GM12878 (cell line): ENCODE results near the gene ARSD. TPM values are rescaled to one million over a fixed set of nuclear protein-coding genes. Genes with fewer than 3 reads are reported as not detected.

Source experiments
- ATAC-seq: fragments of 200-7000 bp; cut with Tn5 transposase; 3 replicates; pipeline ENCODE4 v1.9.1; 2020; ENCODE audit warnings: mild to moderate bottlenecking, moderate library complexity
- BruUV-seq: library from RNA; stranded (reverse); fragments of 400-500 nt; replicated peaks from 2 replicates; lab custom pipeline; 2021; lab: Mats Ljungman, UMichigan
- CTCF ChIA-PET: fragments of 300-600 bp; sonication (Branson Sonifier 250); formaldehyde crosslinking; extraction: SDS; loops from one replicate; lab custom pipeline; 2021; ENCODE audit warnings: inconsistent platforms; lab: Yijun Ruan, JAX
- POLR2A ChIA-PET: fragments of 350-600 bp; formaldehyde crosslinking; extraction: SDS; loops from one replicate; lab custom pipeline; 2021; ENCODE audit warnings: inconsistent platforms; lab: Charles Lee
- RAD21 ChIA-PET: fragments of 300-600 bp; sonication (Branson Sonifier 250); formaldehyde crosslinking; loops from one replicate; lab custom pipeline; 2023; ENCODE audit warnings: antibody characterized with exemption; ENCODE audit not compliant: unreplicated experiment; lab: Charles Lee
- SMC1A ChIA-PET: fragments of 300-600 bp; sonication (Branson Sonifier 250); formaldehyde crosslinking; loops from one replicate; lab custom pipeline; 2023; ENCODE audit not compliant: unreplicated experiment, uncharacterized antibody; lab: Charles Lee
- DNase-seq: peaks from one replicate; pipeline ENCODE4 v3.0.0-alpha.2; 2011; ENCODE audit warnings: low read depth, low spot score
- FAIRE-seq: peaks from 3 replicates; lab custom pipeline; 2011; peaks lifted over from hg19 to GRCh38; lab: Jason Lieb, UNC
- H2AFZ ChIP-seq: 2 replicates; pipeline ENCODE4 v1.6.0; 2011; ENCODE audit warnings: low read depth, low read length, control low read depth; ENCODE audit not compliant: control insufficient read depth
- H3K27ac ChIP-seq: 2 replicates; pipeline ENCODE4 v1.5.1; 2011; ENCODE audit warnings: control low read depth; ENCODE audit not compliant: control insufficient read depth, insufficient read depth
- H3K27me3 ChIP-seq, 2 experiments: replicated peaks in 1 of 2; 2 replicates each; pipeline versions ENCODE4 v1.6.0 to v1.6.1; 2011; ENCODE audit warnings: low read length in 1 of 2; ENCODE audit not compliant: control insufficient read depth in 2 of 2, insufficient read depth in 2 of 2
- H3K36me3 ChIP-seq, 2 experiments: 2 replicates each; pipeline ENCODE4 v1.5.1; 2011; ENCODE audit warnings: low read length in 1 of 2; ENCODE audit not compliant: control insufficient read depth in 2 of 2, insufficient read depth in 2 of 2
- H3K4me1 ChIP-seq: 2 replicates; pipeline ENCODE4 v1.6.1; 2011; ENCODE audit warnings: mild to moderate bottlenecking, low read length, moderate library complexity, mixed read lengths; ENCODE audit not compliant: control insufficient read depth, insufficient read depth
- H3K4me2 ChIP-seq: 2 replicates; pipeline ENCODE4 v1.6.0; 2011; ENCODE audit warnings: control low read depth; ENCODE audit not compliant: control insufficient read depth, insufficient read depth
- H3K4me3 ChIP-seq: fragments of 200-600 bp; sonication (generic); 2 replicates; pipeline ENCODE4 v1.5.1; 2016
- H3K79me2 ChIP-seq: 2 replicates; pipeline ENCODE4 v1.6.0; 2011; ENCODE audit warnings: low read length; ENCODE audit not compliant: control insufficient read depth, insufficient read depth
- H3K9ac ChIP-seq: 2 replicates; pipeline ENCODE4 v1.8.0; 2011; ENCODE audit warnings: low read length, control low read depth, mixed read lengths; ENCODE audit not compliant: control insufficient read depth, insufficient read depth
- H3K9me3 ChIP-seq: replicated peaks from 3 replicates; pipeline ENCODE4 v1.5.1; 2011; ENCODE audit warnings: mild to moderate bottlenecking, low read length; ENCODE audit not compliant: control insufficient read depth, insufficient read depth
- H4K20me1 ChIP-seq: 2 replicates; pipeline ENCODE4 v1.6.0; 2011; ENCODE audit not compliant: control insufficient read depth, insufficient read depth
- CBX5 ChIP-seq: sonication (generic); IDR thresholded peaks from 2 replicates; pipeline ENCODE4 v1.6.1; 2016; ENCODE audit warnings: low read depth, moderate library complexity, mild to moderate bottlenecking, inconsistent platforms
- DPF2 ChIP-seq: fragments of 450-650 bp; IDR thresholded peaks from 2 replicates; pipeline ENCODE4 v1.6.1; 2017; ENCODE audit warnings: mild to moderate bottlenecking
- EP300 ChIP-seq, 2 experiments: fragments of 150-350 bp in 1 of 2; IDR thresholded peaks; 2 replicates each; pipeline ENCODE4 v1.6.1; 2011 to 2012; ENCODE audit warnings: low read depth in 2 of 2, low read length in 2 of 2, borderline replicate concordance in 1 of 2, improper control_type of control experiment in 1 of 2, inconsistent platforms in 1 of 2; ENCODE audit not compliant: control insufficient read depth in 1 of 2
- HDAC6 ChIP-seq: fragments of 200-600 bp; sonication (generic); IDR thresholded peaks from one replicate; pipeline ENCODE4 v1.8.0; 2017; ENCODE audit warnings: antibody characterized with exemption; ENCODE audit not compliant: unreplicated experiment
- NFYB ChIP-seq: IDR thresholded peaks from 2 replicates; pipeline ENCODE4 v1.6.1; 2011; ENCODE audit warnings: low read depth, mild to moderate bottlenecking, low read length, improper control_type of control experiment, moderate library complexity; ENCODE audit not compliant: insufficient read depth
- POLR2AphosphoS5 ChIP-seq: IDR thresholded peaks from 2 replicates; pipeline ENCODE4 v1.6.1; 2011; ENCODE audit warnings: mild to moderate bottlenecking, low read length, inconsistent platforms
- RB1 ChIP-seq: fragments of 450-650 bp; formaldehyde crosslinking; IDR thresholded peaks from 2 replicates; pipeline ENCODE4 v1.6.1; 2017; ENCODE audit warnings: mild to moderate bottlenecking, borderline replicate concordance
- RELA ChIP-seq: fragments of 450-650 bp; IDR thresholded peaks from 2 replicates; pipeline ENCODE4 v1.8.0; 2014; ENCODE audit warnings: borderline replicate concordance; ENCODE audit not compliant: partially characterized antibody
- SMC3 ChIP-seq: IDR thresholded peaks from 2 replicates; pipeline ENCODE4 v1.6.1; 2011; ENCODE audit warnings: low read length, improper control_type of control experiment, borderline replicate concordance
- SUPT20H ChIP-seq: IDR thresholded peaks from 2 replicates; pipeline ENCODE4 v1.6.1; 2011; ENCODE audit warnings: low read depth, mild to moderate bottlenecking, low read length, moderate library complexity, borderline replicate concordance; ENCODE audit not compliant: control insufficient read depth
- TCF12 ChIP-seq: IDR thresholded peaks from 2 replicates; pipeline ENCODE4 v1.6.1; 2011; ENCODE audit warnings: low read depth, mild to moderate bottlenecking, low read length
- WGBS: methylation state at CpG from one replicate; pipeline ENCODE4 v1.1.6; 2016; ENCODE audit warnings: low lambda C conversion rate; ENCODE audit not compliant: insufficient replicate concordance, insufficient coverage; ENCODE audit errors: missing lambda C conversion rate; 5-methylcytosine and 5-hydroxymethylcytosine counted together
- in situ Hi-C: fragments of 300-500 bp; cut with MboI; formaldehyde crosslinking; loops from 9 replicates; pipeline ENCODE4 v1.14.3; 2018; ENCODE audit warnings: mixed read lengths
- intact Hi-C: fragments of 100-400 bp; cut with micrococcal nuclease; formaldehyde crosslinking; loops from one replicate; pipeline ENCODE4 v1.14.2; 2022; ENCODE audit not compliant: unreplicated experiment
- polyA plus RNA-seq, 11 experiments: library from polyadenylated mRNA; depleted of rRNA in 4 of 11; unstranded in 6 of 11; stranded (reverse) in 5 of 11; fragments of >200 nt; fragmentation: Nextera tagmentation in 4 of 11; fragmentation: Illumina TruSeq in 1 of 11; extraction: Ambion mirVana in 4 of 11; extraction: Trizol in 1 of 11; gene quantifications; 1 replicate in 1 of 11; 2 replicates in 10 of 11; pipeline versions ENCODE4 v1.2.1 to v1.2.3, GENCODE V29; 2011 to 2016; ENCODE audit warnings: inconsistent platforms in 2 of 11, missing spikeins in 2 of 11, low read depth in 1 of 11
- total RNA-seq, 4 experiments: library from RNA; depleted of rRNA in 3 of 4; stranded (reverse); fragments of >200 nt in 3 of 4; fragmentation: Illumina TruSeq in 1 of 4; extraction: Trizol in 1 of 4; gene quantifications; 2 replicates each; pipeline versions ENCODE4 v1.2.1 to v1.2.3, GENCODE V29; 2013 to 2021
- TF ChIP-seq, protein P1 (sequence below): fragments of 450-650 bp; IDR thresholded peaks from 2 replicates; pipeline ENCODE4 v1.6.1; 2018; ENCODE audit warnings: borderline replicate concordance, mild to moderate bottlenecking; ENCODE audit not compliant: partially characterized antibody

The ARSD gene
- total and polyA plus RNA-seq, 10 of the 15 experiments (the other 5 are each of a cell fraction or from before 2014, with no cell fraction given), result 0.05 to 1.5 (median 0.43) TPM

- Histone ChIP-seq H3K36me3 (no peaks in the 10 kb centered on the region), H3K9me3 (no peaks in the 10 kb centered on the region), H3K27me3 (no peaks in the 10 kb centered on the region), H3K4me3 (no peak overlapping the region), H3K4me2 (no peak overlapping the region), H4K20me1 (no peaks in the 10 kb centered on the region), H2AFZ (no peak overlapping the region), H3K79me2 (no peaks in the 10 kb centered on the region), H3K4me1 (no peaks in the 10 kb centered on the region), H3K9ac (no peak overlapping the region), H3K27ac (no peak overlapping the region)
- WGBS, result 79% methylated on average over 3 of the region's 3 CpGs
- in situ Hi-C loops, result no loop called here
- DNase-seq, result no peak
- ATAC-seq, result no peak
- CTCF ChIA-PET, result no interaction called here
- no TSS peak for BruUV-seq
- SMC1A ChIA-PET, result no interaction called here
- intact Hi-C loops, result no loop called here
- TF ChIP-seq NFYB (no peak), SUPT20H (no peak), RB1 (no peak), RELA (no peak), CBX5 (no peak), TCF12 (no peak), SMC3 (no peak), EP300 (IDR thresholded peaks at IDR 0.05; ENCODE audit: borderline replicate concordance in 1 of 2, control insufficient read depth in 1 of 2, low read depth in 2 of 2, low read length in 2 of 2) (no peak), POLR2AphosphoS5 (no peak), DPF2 (no peak), HDAC6 (no peak)
- TF ChIP-seq, protein P1, sequence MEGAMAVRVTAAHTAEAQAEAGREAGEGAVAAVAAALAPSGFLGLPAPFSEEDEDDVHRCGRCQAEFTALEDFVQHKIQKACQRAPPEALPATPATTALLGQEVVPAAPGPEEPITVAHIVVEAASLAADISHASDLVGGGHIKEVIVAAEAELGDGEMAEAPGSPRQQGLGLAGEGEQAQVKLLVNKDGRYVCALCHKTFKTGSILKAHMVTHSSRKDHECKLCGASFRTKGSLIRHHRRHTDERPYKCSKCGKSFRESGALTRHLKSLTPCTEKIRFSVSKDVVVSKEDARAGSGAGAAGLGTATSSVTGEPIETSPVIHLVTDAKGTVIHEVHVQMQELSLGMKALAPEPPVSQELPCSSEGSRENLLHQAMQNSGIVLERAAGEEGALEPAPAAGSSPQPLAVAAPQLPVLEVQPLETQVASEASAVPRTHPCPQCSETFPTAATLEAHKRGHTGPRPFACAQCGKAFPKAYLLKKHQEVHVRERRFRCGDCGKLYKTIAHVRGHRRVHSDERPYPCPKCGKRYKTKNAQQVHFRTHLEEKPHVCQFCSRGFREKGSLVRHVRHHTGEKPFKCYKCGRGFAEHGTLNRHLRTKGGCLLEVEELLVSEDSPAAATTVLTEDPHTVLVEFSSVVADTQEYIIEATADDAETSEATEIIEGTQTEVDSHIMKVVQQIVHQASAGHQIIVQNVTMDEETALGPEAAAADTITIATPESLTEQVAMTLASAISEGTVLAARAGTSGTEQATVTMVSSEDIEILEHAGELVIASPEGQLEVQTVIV, result no peak
- POLR2A ChIA-PET, result no interaction called here
- RAD21 ChIA-PET, result no interaction called here
- FAIRE-seq, result no peak
Observed at GRCh38 chrX:2875136-2875481, 54.0 kb downstream of the ARSD start.
